Naive thymus-derived CD8-positive, alpha-beta T cell (primary cell): Measurements from ENCODE around the gene FSD2. TPM values are rescaled to one million over a fixed set of nuclear protein-coding genes. Genes with fewer than 3 reads are reported as not detected.
"Not testable (repeated sequence)": the region's sequence is repeated elsewhere in the genome, so short reads cannot be mapped to it uniquely, and the experiment has no call there.

Source experiments
- ATAC-seq, 2 donors: fragments of 150-1000 bp; cut with Tn5 transposase in 1 of 2; sonication (Bioruptor Pico), chemical (Tn5 transposase) in 1 of 2; 1 replicate in 1 of 2; 2 replicates in 1 of 2; pipeline ENCODE4 v1.10.0; 2021; ENCODE audit warnings: mild to moderate bottlenecking in 2 of 2, moderate library complexity in 2 of 2
- POLR2A ChIA-PET: fragments of 350-600 bp; sonication (Branson Sonifier 250); formaldehyde crosslinking; loops from one replicate; lab custom pipeline; 2021; ENCODE audit warnings: antibody characterized with exemption; lab: Charles Lee
- DNase-seq, 10 donors: peaks; one replicate each; pipeline versions ENCODE4 v3.0.0 to v3.0.0-alpha.2; 2020 to 2022
- H3K27ac Mint-ChIP-seq, 10 donors: one replicate each; pipeline ENCODE4 v1.8.0; 2020 to 2022; ENCODE audit warnings: mild to moderate bottlenecking in 10 of 10, mixed read lengths in 10 of 10, moderate library complexity in 4 of 10, inconsistent platforms in 1 of 10
- H3K27me3 Mint-ChIP-seq, 5 donors: one replicate each; pipeline ENCODE4 v1.8.0; 2021 to 2022; ENCODE audit warnings: mixed read lengths in 5 of 5
- H3K36me3 Mint-ChIP-seq, 3 donors: one replicate each; pipeline ENCODE4 v1.8.0; 2020 to 2022; ENCODE audit warnings: mixed read lengths in 3 of 3, mild to moderate bottlenecking in 2 of 3, inconsistent platforms in 1 of 3
- H3K4me1 Mint-ChIP-seq, 4 donors: one replicate each; pipeline ENCODE4 v1.8.0; 2021 to 2022; ENCODE audit warnings: mixed read lengths in 4 of 4
- H3K4me3 Mint-ChIP-seq, 10 donors: one replicate each; pipeline ENCODE4 v1.8.0; 2020 to 2022; ENCODE audit warnings: mild to moderate bottlenecking in 10 of 10, mixed read lengths in 10 of 10, moderate library complexity in 6 of 10, inconsistent platforms in 1 of 10
- H3K9me3 Mint-ChIP-seq, 9 donors: one replicate each; pipeline ENCODE4 v1.8.0; 2020 to 2022; ENCODE audit warnings: mixed read lengths in 9 of 9, mild to moderate bottlenecking in 3 of 9, inconsistent platforms in 1 of 9, moderate library complexity in 1 of 9
- polyA plus RNA-seq, 3 donors: library from polyadenylated mRNA; unstranded; fragments of 300-500 nt; fragmentation: Illumina TruSeq; gene quantifications; one replicate each; pipeline ENCODE4 v1.2.3, GENCODE V29; 2021
- total RNA-seq, 8 experiments: library from RNA in 2 of 8; stranded (reverse) in 2 of 8; gene quantifications; one replicate each; pipeline ENCODE4 v1.2.3 and lab custom pipeline; 2021 to 2026

FSD2 gene
- total and polyA plus RNA-seq, 5 experiments from 2014 or later, result 0.08 to 0.17 TPM; not detected in 3

DNA sequence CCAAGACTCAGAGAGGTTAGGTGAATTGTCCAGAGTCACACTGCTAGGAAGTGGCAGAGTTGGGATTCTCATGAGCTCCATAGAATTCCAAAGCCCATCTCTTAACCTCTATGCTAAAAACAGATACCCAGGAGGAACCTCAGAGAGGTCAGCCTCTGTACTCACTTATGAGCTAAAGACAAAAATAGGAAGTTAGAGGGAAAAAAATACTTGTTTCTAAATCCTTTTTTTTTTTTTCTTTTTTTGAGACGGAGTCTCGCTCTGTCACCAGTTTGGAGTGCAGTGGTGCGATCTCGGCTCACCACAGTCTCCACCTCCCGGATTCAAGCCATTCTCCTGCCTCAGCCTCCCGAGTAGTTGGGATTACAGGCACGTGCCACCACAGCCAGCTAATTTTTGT lies 31.4 kb downstream of the FSD2 start:
- POLR2A ChIA-PET, result no interaction called here
- Mint-ChIP-seq H3K27me3 (peaks cover 0 to 11% (median 0%) of the 10 kb centered on the region in 5 donors), H3K9me3 (no peaks in the 10 kb centered on the region), H3K27ac (no peak overlapping the region), H3K4me1 (peaks cover 0 to 5% (median 0%) of the 10 kb centered on the region in 4 donors), H3K4me3 (no peak overlapping the region), H3K36me3 (peaks cover 0 to 3% (median 0%) of the 10 kb centered on the region in 3 donors)
- DNase-seq, result no peak
- ATAC-seq, result no peak

DNA sequence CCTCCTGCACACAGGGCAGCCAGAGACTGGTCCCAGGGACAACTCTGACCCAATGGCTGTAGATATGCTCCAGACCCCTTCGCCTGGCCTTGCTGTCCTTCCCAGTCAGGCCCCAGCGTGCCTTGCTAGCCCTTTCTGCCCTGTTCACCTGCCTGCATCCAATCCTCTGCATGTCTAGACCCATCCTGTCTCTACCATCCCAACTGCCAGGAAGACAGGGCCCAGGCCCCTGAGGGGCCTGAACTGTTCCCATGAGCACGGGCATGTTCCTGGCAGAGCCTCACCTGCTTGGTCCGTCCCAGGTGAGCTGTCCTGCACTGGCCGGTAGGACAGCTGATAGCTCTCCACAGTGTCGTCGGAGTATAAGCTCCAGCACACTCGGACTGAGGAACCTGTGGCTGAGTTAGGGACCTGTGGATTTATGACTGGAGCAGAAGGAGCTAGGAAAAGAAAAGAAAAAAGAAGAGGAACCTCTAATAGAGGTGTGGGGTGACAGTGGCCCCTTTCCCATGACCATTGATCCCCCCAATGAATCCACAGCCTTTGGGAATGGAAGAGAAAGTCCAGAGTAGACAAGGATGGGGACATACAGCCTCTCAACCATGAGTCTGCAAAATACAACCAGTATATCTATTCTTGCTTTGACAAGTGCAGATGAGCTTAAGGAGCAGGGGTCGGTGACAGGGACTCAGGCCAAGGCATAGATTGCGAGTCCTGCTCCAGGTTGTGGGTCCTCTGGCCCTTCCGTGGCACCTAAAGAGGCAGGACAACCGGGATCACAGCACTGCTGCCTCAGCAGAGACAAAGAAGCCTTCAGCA lies 33.9 kb downstream of the FSD2 start:
- POLR2A ChIA-PET, result no interaction called here
- no peak for ATAC-seq
- H3K4me1 Mint-ChIP-seq, result peaks cover 0 to 7% (median 0%) of the 10 kb centered on the region in 4 donors
- H3K27me3 Mint-ChIP-seq, result peaks cover 0 to 11% (median 0%) of the 10 kb centered on the region in 5 donors
- H3K36me3 Mint-ChIP-seq, result peaks cover 0 to 11% (median 6%) of the 10 kb centered on the region in 3 donors
- no peaks in the 10 kb centered on the region for H3K9me3 Mint-ChIP-seq
- DNase-seq, result no peak
- peak overlapping the region in 1 of 10 donors; percentile 63 for H3K27ac Mint-ChIP-seq
- H3K4me3 Mint-ChIP-seq, result no peak overlapping the region

DNA sequence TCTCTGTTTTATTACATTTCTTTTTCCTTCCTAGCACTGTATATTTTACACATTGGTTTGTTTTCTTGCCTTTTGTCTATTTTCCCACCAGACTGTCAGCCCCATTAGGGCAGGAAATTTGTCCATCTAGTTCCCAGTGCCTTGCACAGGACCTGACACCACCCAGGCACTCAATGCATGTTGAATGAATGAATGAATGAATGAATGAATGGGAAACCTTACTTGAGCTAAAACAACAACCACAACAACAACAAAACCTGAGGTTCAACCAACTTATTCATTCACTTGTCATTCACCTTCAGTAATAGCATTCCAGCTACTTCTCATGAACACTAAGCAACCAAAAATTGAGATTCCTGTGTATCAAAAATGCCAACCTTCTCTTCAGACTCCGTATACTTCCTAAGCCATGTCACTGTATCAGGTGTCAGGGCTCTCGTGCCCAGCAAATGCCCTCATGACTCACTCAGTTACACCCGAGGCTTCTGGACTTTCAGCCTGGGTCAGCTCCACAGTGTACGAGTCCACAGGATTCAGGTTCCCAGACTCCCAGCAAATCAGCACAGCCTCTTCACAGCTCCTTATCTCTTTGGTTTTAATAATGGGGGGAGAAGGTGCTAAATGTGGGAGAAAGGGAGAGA lies 37.3 kb downstream of the FSD2 start:
- no peak for ATAC-seq
- no peaks in the 10 kb centered on the region for H3K9me3 Mint-ChIP-seq
- H3K4me1 Mint-ChIP-seq, result peaks cover 0 to 15% (median 2%) of the 10 kb centered on the region in 4 donors
- DNase-seq, result no peak
- peaks cover 0 to 24% (median 5%) of the 10 kb centered on the region in 3 donors for H3K36me3 Mint-ChIP-seq
- POLR2A ChIA-PET, result no interaction called here
- H3K27me3 Mint-ChIP-seq, result peaks cover 0 to 10% (median 0%) of the 10 kb centered on the region in 5 donors
- peak overlapping the region in 1 of 10 donors; percentile 21 for H3K27ac Mint-ChIP-seq
- no peak overlapping the region for H3K4me3 Mint-ChIP-seq

DNA sequence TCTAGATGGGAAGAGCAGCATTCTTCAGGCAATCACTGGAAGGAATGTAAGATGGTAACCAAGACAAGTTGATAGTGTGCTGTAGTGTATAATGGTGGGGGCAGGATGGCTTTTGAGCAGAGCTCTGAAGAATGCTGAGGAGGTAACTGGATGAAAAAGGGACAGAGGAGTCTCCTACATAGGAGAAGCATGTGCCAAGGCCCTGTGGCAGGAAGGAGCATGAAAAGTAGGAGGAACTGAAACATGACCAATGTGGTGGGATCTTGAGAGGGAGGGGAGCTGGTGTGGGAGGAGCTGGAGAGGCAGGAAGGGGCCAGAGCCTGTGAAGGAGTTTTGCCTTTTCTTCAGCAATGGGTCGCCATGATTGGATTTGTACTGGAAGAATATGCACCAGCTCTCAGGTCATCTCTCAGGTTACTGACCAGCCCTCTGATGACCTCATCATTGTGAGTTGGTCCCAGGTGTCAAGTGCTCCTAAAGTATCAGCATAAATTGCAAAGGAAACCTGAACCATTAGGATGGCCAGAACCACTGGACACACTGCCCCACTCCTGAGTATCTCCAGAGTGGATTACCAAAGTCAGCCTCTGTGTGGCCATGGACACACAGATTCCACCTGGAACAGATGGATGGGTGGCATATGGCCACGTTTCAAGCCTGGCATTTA lies 38.6 kb downstream of the FSD2 start:
- H3K27ac Mint-ChIP-seq, result no peak overlapping the region
- ATAC-seq, result no peak
- POLR2A ChIA-PET, result interaction anchor here (0.6 kb wide), 1 partner anchor 137 kb away, joined by 3 read pairs; no protein-coding TSS in a partner anchor
- H3K27me3 Mint-ChIP-seq, result no peaks in the 10 kb centered on the region
- peak overlapping the region in 1 of 10 donors; percentile 26 for H3K4me3 Mint-ChIP-seq
- no peaks in the 10 kb centered on the region for H3K9me3 Mint-ChIP-seq
- no peak for DNase-seq
- peaks cover 0 to 29% (median 5%) of the 10 kb centered on the region in 3 donors for H3K36me3 Mint-ChIP-seq
- peaks cover 0 to 17% (median 3%) of the 10 kb centered on the region in 4 donors for H3K4me1 Mint-ChIP-seq

DNA sequence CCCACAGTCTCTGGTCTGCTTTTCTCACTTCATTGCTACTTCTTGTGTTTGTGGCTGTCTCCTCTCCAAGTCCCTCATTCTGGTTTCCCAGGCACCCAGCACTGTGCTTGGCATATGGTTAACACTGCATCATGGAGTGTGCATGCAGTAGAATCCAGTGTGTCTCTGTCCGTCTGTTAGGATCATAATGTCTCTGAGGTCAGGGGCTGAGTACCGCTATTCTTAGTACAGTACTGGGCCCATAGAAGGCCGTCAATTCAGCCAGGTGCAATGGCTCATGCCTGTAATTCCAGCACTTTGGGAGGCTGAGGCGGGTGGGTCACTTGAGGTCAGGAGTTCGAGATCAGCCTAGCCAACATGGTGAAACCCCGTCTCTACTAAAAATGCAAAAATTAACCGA lies 39.7 kb downstream of the FSD2 start:
- H3K9me3 Mint-ChIP-seq, H3K27me3 Mint-ChIP-seq, POLR2A ChIA-PET, DNase-seq, H3K4me3 Mint-ChIP-seq, ATAC-seq: not testable (repeated sequence)
- peaks cover 0 to 15% (median 3%) of the 10 kb centered on the region in 4 donors for H3K4me1 Mint-ChIP-seq
- peak overlapping the region in 2 of 10 donors; percentile 7 for H3K27ac Mint-ChIP-seq
- peaks cover 0 to 32% (median 5%) of the 10 kb centered on the region in 3 donors for H3K36me3 Mint-ChIP-seq

DNA sequence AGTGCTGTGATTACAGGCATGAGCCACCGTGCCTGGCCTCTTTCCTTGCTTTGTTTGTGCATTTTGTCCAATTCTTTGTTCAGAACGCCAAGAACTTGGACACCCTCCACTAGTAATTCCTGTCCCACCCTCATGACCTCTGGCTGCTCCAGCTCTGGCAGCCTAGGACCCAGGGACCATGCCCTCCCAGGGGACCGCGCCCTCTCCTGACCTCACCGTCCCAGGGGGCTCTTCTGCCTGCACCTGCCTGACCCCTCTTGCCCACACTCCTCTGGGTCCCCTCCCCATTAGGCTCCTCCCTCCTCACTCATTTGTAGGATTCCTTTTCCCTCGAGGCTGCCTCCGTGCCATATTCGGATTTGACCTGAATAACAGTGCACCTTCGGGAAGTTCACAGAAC lies 41.1 kb downstream of the FSD2 start:
- POLR2A ChIA-PET, result interaction anchor here (1.2 kb wide), 1 partner anchor 45 kb away, joined by 3 read pairs; no protein-coding TSS in a partner anchor
- ATAC-seq (no peak), DNase-seq (no peak)
- H3K27me3 Mint-ChIP-seq, result no peaks in the 10 kb centered on the region
- H3K4me1 Mint-ChIP-seq, result peaks cover 0 to 22% (median 6%) of the 10 kb centered on the region in 4 donors
- peaks cover 0 to 47% (median 5%) of the 10 kb centered on the region in 3 donors for H3K36me3 Mint-ChIP-seq
- no peaks in the 10 kb centered on the region for H3K9me3 Mint-ChIP-seq
- no peak overlapping the region for H3K4me3 Mint-ChIP-seq
- H3K27ac Mint-ChIP-seq, result no peak overlapping the region

DNA sequence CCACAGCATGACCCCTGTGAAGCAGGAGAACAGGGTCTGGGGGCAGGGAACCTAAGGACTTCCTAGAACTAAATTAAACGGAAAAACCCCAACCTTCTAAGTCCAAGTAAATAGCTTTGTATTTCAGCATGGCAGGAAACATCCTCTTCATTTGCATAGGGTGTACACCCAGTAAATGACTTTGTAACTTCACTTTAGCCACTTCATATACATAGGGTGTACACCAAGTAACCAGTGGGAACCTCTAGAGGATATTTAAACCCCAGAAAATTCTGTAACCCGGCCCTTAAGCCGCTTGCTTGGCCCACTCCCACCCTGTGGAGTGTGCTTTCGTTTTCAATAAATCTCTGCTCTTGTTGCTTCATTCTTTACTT lies 41.8 kb downstream of the FSD2 start:
- peaks cover 0 to 50% (median 7%) of the 10 kb centered on the region in 3 donors for H3K36me3 Mint-ChIP-seq
- DNase-seq, result no peak
- POLR2A ChIA-PET, result interaction anchor here (1.2 kb wide), 1 partner anchor 46 kb away, joined by 3 read pairs; no protein-coding TSS in a partner anchor

DNA sequence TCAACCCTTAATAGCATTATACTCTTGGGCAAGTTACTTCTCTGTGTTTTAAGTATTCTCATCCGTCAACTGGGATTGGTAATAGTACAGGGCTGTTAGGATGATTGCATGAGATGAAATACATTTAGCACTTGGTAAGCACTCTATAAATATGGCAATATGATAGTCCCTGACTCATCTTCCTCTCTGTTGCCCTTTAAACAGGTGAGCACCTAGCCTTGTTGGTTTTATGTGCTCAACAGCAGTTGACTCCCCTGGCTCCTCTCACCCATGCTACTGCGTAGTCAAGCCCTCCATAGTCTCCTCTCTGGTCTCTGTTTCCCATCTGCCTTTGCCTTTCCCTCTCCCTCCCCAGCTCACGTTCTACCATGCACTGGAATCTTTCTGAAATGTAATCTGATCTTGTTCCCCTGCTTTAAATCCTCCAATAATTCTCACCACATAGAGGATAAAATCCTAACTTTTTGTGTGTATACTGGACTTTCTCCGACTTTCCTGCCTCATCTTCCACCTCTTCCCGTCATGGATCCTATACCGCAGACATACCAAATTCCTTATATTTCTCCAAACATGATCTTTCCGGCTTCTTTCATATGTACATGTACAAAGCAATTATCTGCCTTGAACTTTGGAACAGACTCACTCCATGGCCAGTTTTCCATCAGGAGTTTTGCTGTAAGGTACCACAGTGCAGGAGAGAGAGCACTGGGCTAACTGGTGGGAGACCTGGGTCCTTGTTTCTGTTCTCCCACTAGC lies 42.3 kb downstream of the FSD2 start:
- Mint-ChIP-seq H3K36me3 (peaks cover 0 to 54% (median 8%) of the 10 kb centered on the region in 3 donors), H3K27ac (peak overlapping the region in 1 of 10 donors; percentile 53)
- no peak for ATAC-seq

More for the DNA sequence above, 41.8 kb downstream of the FSD2 start:
- H3K27ac Mint-ChIP-seq, result no peak overlapping the region
- peaks cover 0 to 22% (median 7%) of the 10 kb centered on the region in 4 donors for H3K4me1 Mint-ChIP-seq
- no peaks in the 10 kb centered on the region for H3K27me3 Mint-ChIP-seq
- ATAC-seq, result no peak
- H3K9me3 Mint-ChIP-seq, result no peaks in the 10 kb centered on the region
- H3K4me3 Mint-ChIP-seq, result no peak overlapping the region

DNA sequence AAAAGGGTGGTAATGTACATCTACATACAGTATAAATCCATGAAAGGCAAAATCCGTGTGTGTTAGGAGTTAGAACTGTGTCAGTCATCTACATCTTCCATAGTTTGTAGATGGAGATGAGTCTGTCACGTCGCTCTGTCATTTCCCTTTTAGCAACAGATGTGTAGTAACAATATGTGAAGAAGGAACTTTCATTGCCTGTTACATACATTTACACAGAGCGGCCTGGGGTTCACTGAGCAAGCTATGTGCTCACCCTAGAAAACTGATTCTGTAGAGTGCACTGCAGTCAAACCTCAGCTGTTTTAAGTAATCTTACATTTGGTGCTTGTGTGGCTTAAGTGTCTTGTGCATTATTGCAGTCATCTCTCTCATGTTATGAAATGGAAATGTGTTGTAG lies 54.6 kb downstream of the FSD2 start:
- POLR2A ChIA-PET, result interaction anchor here (0.7 to 2.7 kb wide), 5 partner anchors 59 to 259 kb away, joined by 3 to 32 read pairs (median 5); partner anchors contain the start of genes C15orf40, RPS17 and WHAMM
- H3K9me3 Mint-ChIP-seq, result no peaks in the 10 kb centered on the region
- H3K36me3 Mint-ChIP-seq, result peaks cover 6 to 44% (median 21%) of the 10 kb centered on the region in 3 donors
- ATAC-seq (no peak), DNase-seq (no peak)
- H3K27me3 Mint-ChIP-seq, result no peaks in the 10 kb centered on the region
- peaks cover 32 to 67% (median 60%) of the 10 kb centered on the region in 4 donors for H3K4me1 Mint-ChIP-seq
- peak overlapping the region; percentile 89 to 100 (median 100) for H3K4me3 Mint-ChIP-seq
- H3K27ac Mint-ChIP-seq, result peak overlapping the region; percentile 95 to 99 (median 98)

More for the DNA sequence above, 42.3 kb downstream of the FSD2 start:
- H3K9me3 Mint-ChIP-seq, result no peaks in the 10 kb centered on the region
- H3K4me1 Mint-ChIP-seq, result peaks cover 0 to 24% (median 8%) of the 10 kb centered on the region in 4 donors
- no peak for DNase-seq
- no peaks in the 10 kb centered on the region for H3K27me3 Mint-ChIP-seq
- H3K4me3 Mint-ChIP-seq, result no peak overlapping the region
- POLR2A ChIA-PET, result interaction anchor here (1.2 kb wide), 1 partner anchor 46 kb away, joined by 3 read pairs; no protein-coding TSS in a partner anchor

DNA sequence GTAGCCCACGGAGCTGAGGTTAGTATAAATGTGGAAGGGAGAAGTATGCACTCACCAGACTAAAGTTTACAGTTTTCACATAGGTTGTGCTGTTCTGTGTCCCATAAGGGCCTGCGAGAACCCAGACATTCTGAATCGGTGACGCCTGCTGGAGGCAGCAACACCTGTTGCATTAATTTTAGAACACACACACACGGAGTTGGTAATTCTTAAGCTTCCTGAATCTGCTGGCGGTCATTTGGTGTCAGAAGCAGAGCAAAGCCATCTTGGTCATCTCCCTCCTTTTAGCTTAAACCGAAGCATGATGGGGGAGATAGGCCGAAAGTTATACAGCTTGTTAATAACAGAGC lies 55.1 kb downstream of the FSD2 start:
- peak; percentile 31 to 61 for ATAC-seq
- Mint-ChIP-seq H3K27ac (peak overlapping the region; percentile 95 to 99 (median 98)), H3K36me3 (peaks cover 1 to 39% (median 17%) of the 10 kb centered on the region in 3 donors), H3K4me3 (peak overlapping the region; percentile 89 to 100 (median 100)), H3K9me3 (no peaks in the 10 kb centered on the region), H3K4me1 (peaks cover 29 to 62% (median 55%) of the 10 kb centered on the region in 4 donors), H3K27me3 (no peaks in the 10 kb centered on the region)
- DNase-seq, result peak in 1 of 10 donors; percentile 11
- POLR2A ChIA-PET, result interaction anchor here (0.7 to 2.7 kb wide), 7 partner anchors 59 to 260 kb away, joined by 3 to 32 read pairs (median 5); partner anchors contain the start of genes C15orf40, RAMAC, RPS17 and WHAMM
